Testis (tissue), 2 donors: Measurements from ENCODE around the gene SUPT3H.

Experiments
- CTCF ChIP-seq, 3 experiments: fragments of 450-650 bp in 2 of 3; fragments of 200-600 bp in 1 of 3; sonication (generic) in 1 of 3; IDR thresholded peaks; one replicate each; pipeline ENCODE4 v1.5.1; 2016 to 2019; ENCODE audit warnings: antibody characterized with exemption in 3 of 3, mild to moderate bottlenecking in 2 of 3, moderate library complexity in 1 of 3
- POLR2A ChIP-seq: fragments of 450-650 bp; IDR thresholded peaks from one replicate; pipeline ENCODE4 v1.6.1; 2017; ENCODE audit warnings: antibody characterized with exemption, mild to moderate bottlenecking, moderate library complexity

GRCh38 chr6:44949596-44950201 is 428.0 kb downstream of the SUPT3H start:
- no peak for TF ChIP-seq CTCF (IDR thresholded peaks at IDR 0.05)
- no peak for TF ChIP-seq POLR2A
